RWPE2 (cell line): ENCODE results near the gene GAP43.
A peak's percentile ranks its signal among the peaks of the same experiment; 100 is the strongest.

ENCODE experiments used
- ATAC-seq: fragments of 200-7000 bp; cut with Tn5 transposase; 3 replicates; pipeline ENCODE4 v1.9.1; 2021; ENCODE audit warnings: low read depth
- DNase-seq: peaks from one replicate; pipeline ENCODE4 v3.0.0-alpha.2; 2020; ENCODE audit warnings: low spot score
- H3K27ac ChIP-seq: fragments of 450-650 bp; 2 replicates; pipeline ENCODE4 v1.5.1; 2017; ENCODE audit warnings: mild to moderate bottlenecking; ENCODE audit not compliant: poor library complexity, severe bottlenecking
- H3K27me3 ChIP-seq: fragments of 250-450 bp; sonication (Bioruptor Pico); 2 replicates; pipeline ENCODE4 v1.5.1; 2021; ENCODE audit warnings: mild to moderate bottlenecking, moderate library complexity; ENCODE audit not compliant: insufficient read depth, poor library complexity, severe bottlenecking
- H3K36me3 ChIP-seq: fragments of 250-450 bp; sonication (Bioruptor Pico); 2 replicates; pipeline ENCODE4 v1.5.1; 2020; ENCODE audit warnings: low read depth, mild to moderate bottlenecking, moderate library complexity
- H3K4me1 ChIP-seq: fragments of 250-450 bp; sonication (Bioruptor Pico); 2 replicates; pipeline ENCODE4 v1.5.1; 2021; ENCODE audit warnings: mild to moderate bottlenecking, moderate library complexity; ENCODE audit not compliant: insufficient read depth, poor library complexity, severe bottlenecking
- H3K4me3 ChIP-seq: fragments of 250-450 bp; sonication (Bioruptor Pico); 2 replicates; pipeline ENCODE4 v1.5.1; 2021; ENCODE audit warnings: mild to moderate bottlenecking, moderate library complexity; ENCODE audit not compliant: severe bottlenecking
- H3K9me3 ChIP-seq: fragments of 250-450 bp; sonication (Bioruptor Pico); 2 replicates; pipeline ENCODE4 v1.5.1; 2021; ENCODE audit warnings: mild to moderate bottlenecking, moderate library complexity; ENCODE audit not compliant: severe bottlenecking
- TF ChIP-seq, protein P1 (sequence below): fragments of 450-650 bp; IDR thresholded peaks from one replicate; pipeline ENCODE4 v1.5.1; 2017; ENCODE audit warnings: mild to moderate bottlenecking, moderate library complexity; ENCODE audit not compliant: poor library complexity, severe bottlenecking

The GAP43 gene

DNA sequence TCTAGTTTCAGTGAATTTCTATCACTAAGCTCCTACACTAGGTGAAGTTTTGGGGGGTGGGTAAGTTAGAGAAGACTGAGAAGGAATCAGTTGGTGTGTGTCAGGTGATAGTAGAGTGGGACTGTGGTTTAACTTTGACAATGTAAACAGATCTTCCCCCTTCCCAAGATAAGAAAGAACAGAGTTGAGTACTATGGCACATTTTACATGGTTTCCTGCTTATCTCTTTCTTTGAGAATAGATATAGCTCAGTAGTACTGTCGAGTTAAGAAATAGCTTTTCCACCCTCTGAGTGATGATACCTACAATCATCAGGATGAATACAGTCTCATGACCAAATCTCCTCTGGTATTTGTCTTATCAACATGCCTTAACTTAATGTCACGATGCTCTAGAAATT, 42.8 kb downstream of the GAP43 start:
- Histone ChIP-seq H3K4me1 (peaks cover 6% of the 10 kb centered on the region), H3K4me3 (no peak overlapping the region), H3K27me3 (no peaks in the 10 kb centered on the region), H3K27ac (no peak overlapping the region), H3K36me3 (no peaks in the 10 kb centered on the region), H3K9me3 (no peaks in the 10 kb centered on the region)
- TF ChIP-seq, protein P1, sequence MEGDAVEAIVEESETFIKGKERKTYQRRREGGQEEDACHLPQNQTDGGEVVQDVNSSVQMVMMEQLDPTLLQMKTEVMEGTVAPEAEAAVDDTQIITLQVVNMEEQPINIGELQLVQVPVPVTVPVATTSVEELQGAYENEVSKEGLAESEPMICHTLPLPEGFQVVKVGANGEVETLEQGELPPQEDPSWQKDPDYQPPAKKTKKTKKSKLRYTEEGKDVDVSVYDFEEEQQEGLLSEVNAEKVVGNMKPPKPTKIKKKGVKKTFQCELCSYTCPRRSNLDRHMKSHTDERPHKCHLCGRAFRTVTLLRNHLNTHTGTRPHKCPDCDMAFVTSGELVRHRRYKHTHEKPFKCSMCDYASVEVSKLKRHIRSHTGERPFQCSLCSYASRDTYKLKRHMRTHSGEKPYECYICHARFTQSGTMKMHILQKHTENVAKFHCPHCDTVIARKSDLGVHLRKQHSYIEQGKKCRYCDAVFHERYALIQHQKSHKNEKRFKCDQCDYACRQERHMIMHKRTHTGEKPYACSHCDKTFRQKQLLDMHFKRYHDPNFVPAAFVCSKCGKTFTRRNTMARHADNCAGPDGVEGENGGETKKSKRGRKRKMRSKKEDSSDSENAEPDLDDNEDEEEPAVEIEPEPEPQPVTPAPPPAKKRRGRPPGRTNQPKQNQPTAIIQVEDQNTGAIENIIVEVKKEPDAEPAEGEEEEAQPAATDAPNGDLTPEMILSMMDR: no peak
- DNase-seq (no peak), ATAC-seq (no peak)

GRCh38 chr3:115666920-115667737, 43.8 kb downstream of the GAP43 start:
- Histone ChIP-seq H3K4me3 (no peak overlapping the region), H3K9me3 (no peaks in the 10 kb centered on the region), H3K27me3 (no peaks in the 10 kb centered on the region), H3K4me1 (peaks cover 6% of the 10 kb centered on the region), H3K27ac (no peak overlapping the region), H3K36me3 (no peaks in the 10 kb centered on the region)
- ATAC-seq (peak; percentile 58; the same call in 2 of the 3 replicates), DNase-seq (no peak)
- TF ChIP-seq, protein P1: no peak

DNA sequence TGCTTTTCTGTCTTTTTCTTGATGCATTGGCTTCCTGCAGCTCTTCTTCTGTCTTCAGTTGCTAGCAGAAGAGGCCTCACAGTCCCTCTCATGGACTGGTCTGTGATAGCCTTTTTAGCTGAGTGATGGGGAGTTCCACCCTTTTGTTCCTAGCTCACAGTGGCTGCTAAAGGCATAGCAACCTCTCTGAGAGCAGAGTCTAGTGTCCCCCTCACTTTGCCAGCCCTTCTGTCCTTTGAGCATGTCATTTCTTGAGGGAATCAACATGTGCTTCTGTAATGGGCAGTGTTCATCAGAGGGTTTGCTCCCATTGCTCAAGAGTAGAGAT, 44.4 kb downstream of the GAP43 start:
- no peak overlapping the region for H3K4me3 ChIP-seq
- no peaks in the 10 kb centered on the region for H3K27me3 ChIP-seq
- no peaks in the 10 kb centered on the region for H3K9me3 ChIP-seq
- H3K27ac ChIP-seq: no peak overlapping the region
- DNase-seq (no peak), ATAC-seq (peak; percentile 25; the same call in 1 of the 3 replicates)
- no peaks in the 10 kb centered on the region for H3K36me3 ChIP-seq
- TF ChIP-seq, protein P1: no peak
- peaks cover 6% of the 10 kb centered on the region for H3K4me1 ChIP-seq

DNA sequence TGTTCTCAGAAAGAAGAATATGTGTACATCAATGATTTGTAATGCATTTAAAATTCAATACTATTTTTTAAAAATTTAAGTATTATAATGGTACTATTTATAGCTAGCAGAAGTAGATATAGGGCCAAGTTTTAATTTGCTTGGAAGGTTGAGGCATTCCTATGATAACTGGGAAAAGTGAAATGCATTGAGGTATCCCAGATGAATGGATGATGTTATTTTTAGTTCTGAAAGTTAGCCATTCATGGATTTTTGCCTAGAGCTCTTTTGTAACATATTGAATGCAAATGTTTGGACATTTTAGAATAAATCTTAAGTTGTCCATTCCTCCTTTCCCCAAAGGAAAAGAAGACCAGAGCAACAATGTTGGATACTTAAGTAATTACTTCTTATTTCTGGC, 47.6 kb downstream of the GAP43 start:
- TF ChIP-seq, protein P1: no peak
- Histone ChIP-seq H3K27ac (no peak overlapping the region), H3K36me3 (no peaks in the 10 kb centered on the region), H3K27me3 (no peaks in the 10 kb centered on the region), H3K4me1 (peaks cover 6% of the 10 kb centered on the region), H3K9me3 (no peaks in the 10 kb centered on the region), H3K4me3 (no peak overlapping the region)
- DNase-seq (no peak), ATAC-seq (no peak)

- no peak overlapping the region for H3K27ac ChIP-seq
- H3K4me3 ChIP-seq: no peak overlapping the region
- H3K36me3 ChIP-seq: no peaks in the 10 kb centered on the region
- DNase-seq (no peak), ATAC-seq (no peak)
- TF ChIP-seq, protein P1: no peak
- no peaks in the 10 kb centered on the region for H3K27me3 ChIP-seq
- H3K9me3 ChIP-seq: no peaks in the 10 kb centered on the region
- peaks cover 6% of the 10 kb centered on the region for H3K4me1 ChIP-seq
Observed at GRCh38 chr3:115671761-115672455, 48.6 kb downstream of the GAP43 start.
